ENCODE data around the gene COBL. TPM values are rescaled to one million over a fixed set of nuclear protein-coding genes. Genes with fewer than 3 reads are reported as not detected.

Gene COBL
- total RNA-seq, 1 experiment from 2014 or later, result 52.3 TPM

- Histone ChIP-seq H2BK5ac (ENCODE audit: insufficient read length, low read length) (no peak overlapping the region), H4K20me1 (ENCODE audit: control insufficient read depth, insufficient read depth, insufficient read length) (no peaks in the 10 kb centered on the region), H3K23me2 (ENCODE audit: insufficient read length, low read depth, low read length, poor library complexity, severe bottlenecking) (no peaks in the 10 kb centered on the region), H3K18ac (ENCODE audit: insufficient read length, low read depth, low read length) (no peak overlapping the region), H3K4ac (ENCODE audit: low read depth, low read length) (no peak overlapping the region), H3K14ac (ENCODE audit: insufficient read depth, low read length) (no peak overlapping the region), H2BK120ac (ENCODE audit: low read depth, low read length, poor library complexity, severe bottlenecking) (no peak overlapping the region), H2BK20ac (ENCODE audit: low read depth, low read length, poor library complexity, severe bottlenecking) (no peak overlapping the region), H3T11ph (ENCODE audit: low read length) (no peak overlapping the region), H3K4me2 (ENCODE audit: insufficient read depth, insufficient read length, low read length) (no peak overlapping the region), H3K79me1 (ENCODE audit: insufficient read depth, low read depth, low read length, poor library complexity, severe bottlenecking) (no peaks in the 10 kb centered on the region), H2BK12ac (ENCODE audit: insufficient read length, low read depth, low read length) (no peak overlapping the region), H3K9ac (ENCODE audit: extremely low read depth, insufficient read length, low read length) (no peak overlapping the region), H2AK5ac (ENCODE audit: insufficient read length, low read length) (no peak overlapping the region), H3K9me3 (ENCODE audit: control insufficient read depth, low read depth, low read length) (no peaks in the 10 kb centered on the region), H3K4me1 (ENCODE audit: insufficient read depth, low read length) (no peaks in the 10 kb centered on the region), H2BK15ac (ENCODE audit: low read depth, low read length) (no peak overlapping the region), H3K27me3 (ENCODE audit: insufficient read depth, low read length) (no peaks in the 10 kb centered on the region), H3K23ac (ENCODE audit: insufficient read length, low read depth, low read length) (no peak overlapping the region), H4K8ac (replicated peaks; ENCODE audit: insufficient read length, low read depth, low read length) (no peak overlapping the region), H4K91ac (ENCODE audit: insufficient read length, low read depth, low read length) (no peak overlapping the region), H3K27ac (ENCODE audit: insufficient read length, low read depth, low read length) (no peak overlapping the region), H3K56ac (ENCODE audit: insufficient read length, low read depth, low read length) (no peak overlapping the region), H3K79me2 (ENCODE audit: insufficient read depth, low read length) (no peaks in the 10 kb centered on the region), H2AFZ (ENCODE audit: low read length) (no peak overlapping the region), H4K5ac (ENCODE audit: insufficient read length, low read depth, low read length) (no peak overlapping the region)
- H3K36me3 Mint-ChIP-seq (ENCODE audit: insufficient read depth in 1 of 3, low read depth in 3 of 3), result peaks cover 0 to 28% (median 6%) of the 10 kb centered on the region in 3 experiments; a peak in 6 of 7 replicates
- no peak for DNase-seq
- no CpG with 5 or more reads among the region's 2 CpGs for WGBS (ENCODE audit: extremely low coverage, insufficient read length, low lambda C conversion rate)
- H3K4me3 Mint-ChIP-seq, result no peak overlapping the region; a peak in 1 of 5 replicates
- peaks cover under 1% of the 10 kb centered on the region; the same call in 1 of the 2 replicates for H3K27me3 Mint-ChIP-seq (ENCODE audit: low read depth)
- peaks cover 0 to 19% of the 10 kb centered on the region in 2 experiments; a peak in 3 of 5 replicates for H3K9me3 Mint-ChIP-seq
- H3K4me1 Mint-ChIP-seq, result peaks cover 22 to 31% of the 10 kb centered on the region in 2 experiments
- no peak for TF ChIP-seq CTCF (conservative IDR thresholded peaks at IDR 0.05)
- no peak overlapping the region; a peak in 2 of 7 replicates for H3K27ac Mint-ChIP-seq
Measured at GRCh38 chr7:51090411-51090810, 226.2 kb downstream of the COBL start.

Data from H9 (cell line).